IPS DF 19.7 (cell line): ENCODE results near the gene FAHD1.
"Not testable (repeated sequence)": the region's sequence is repeated elsewhere in the genome, so short reads cannot be mapped to it uniquely, and the experiment has no call there.

Source experiments
- DNase-seq: peaks from one replicate; pipeline ENCODE4 v3.0.0-alpha.2; 2013; ENCODE audit warnings: low read depth, low spot score

FAHD1 gene

DNA sequence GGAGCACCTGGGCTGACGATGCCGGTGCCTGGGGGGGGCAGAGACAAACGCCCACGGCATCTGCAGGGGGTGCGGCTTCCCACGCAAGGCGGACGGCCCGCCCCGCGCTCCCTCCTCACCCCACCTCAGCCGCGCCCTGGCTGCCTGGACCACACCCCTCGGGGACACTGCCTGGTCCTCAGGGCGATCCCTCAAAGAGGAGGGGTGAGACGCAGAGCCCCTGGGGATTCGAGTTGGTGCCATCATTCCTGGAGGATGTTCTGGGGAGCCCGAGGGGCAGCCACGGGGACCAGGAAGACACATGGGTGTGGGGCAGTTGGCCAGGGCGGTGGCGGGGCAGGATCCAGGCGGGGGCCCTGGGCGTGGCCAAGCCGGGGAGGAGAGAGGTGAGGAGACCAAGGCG, 37.4 kb upstream of the FAHD1 start:
- no peak for DNase-seq

GRCh38 chr16:1790261-1790610, 36.8 kb upstream of the FAHD1 start:
- DNase-seq, result no peak

DNA sequence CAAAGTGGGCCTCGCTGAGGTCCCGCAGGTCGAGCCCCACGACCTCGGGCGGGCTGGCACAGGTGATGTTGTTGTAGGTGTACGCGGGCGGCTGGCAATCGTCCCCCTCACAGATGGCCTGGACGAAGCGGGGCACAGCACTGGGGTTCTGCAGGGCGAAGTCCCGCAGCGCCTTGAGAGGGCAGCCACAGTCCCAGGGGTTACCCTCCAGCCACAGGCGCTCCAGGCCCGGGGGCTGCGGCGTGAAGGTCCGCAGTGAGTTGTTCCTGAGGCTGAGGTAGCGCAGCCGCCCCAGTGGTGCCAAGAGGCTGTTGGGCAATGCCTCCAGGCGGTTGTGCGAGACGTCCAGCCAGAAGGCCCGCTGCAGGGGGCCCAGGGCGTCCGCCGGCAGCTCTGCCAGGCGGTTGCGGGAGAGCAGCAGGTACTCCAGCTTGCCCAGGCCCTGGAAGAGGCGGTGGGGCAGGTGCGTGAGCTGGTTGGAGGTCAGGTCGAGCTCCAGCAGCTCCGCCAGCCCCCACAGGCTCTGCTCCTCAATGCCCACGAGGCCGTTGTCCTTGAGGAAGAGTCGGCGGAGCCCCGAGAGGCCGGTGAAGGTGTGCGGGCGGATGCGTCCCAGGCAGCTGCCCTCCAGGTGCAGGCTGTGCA, 36.3 kb upstream of the FAHD1 start:
- no peak for DNase-seq

- no peak for DNase-seq
These were observed 35.6 kb upstream of the FAHD1 start for GRCh38 chr16:1791256-1791942.

GRCh38 chr16:1791943-1792812, 34.8 kb upstream of the FAHD1 start:
- no peak for DNase-seq

GRCh38 chr16:1792836-1793577, 34.0 kb upstream of the FAHD1 start:
- no peak for DNase-seq

DNA sequence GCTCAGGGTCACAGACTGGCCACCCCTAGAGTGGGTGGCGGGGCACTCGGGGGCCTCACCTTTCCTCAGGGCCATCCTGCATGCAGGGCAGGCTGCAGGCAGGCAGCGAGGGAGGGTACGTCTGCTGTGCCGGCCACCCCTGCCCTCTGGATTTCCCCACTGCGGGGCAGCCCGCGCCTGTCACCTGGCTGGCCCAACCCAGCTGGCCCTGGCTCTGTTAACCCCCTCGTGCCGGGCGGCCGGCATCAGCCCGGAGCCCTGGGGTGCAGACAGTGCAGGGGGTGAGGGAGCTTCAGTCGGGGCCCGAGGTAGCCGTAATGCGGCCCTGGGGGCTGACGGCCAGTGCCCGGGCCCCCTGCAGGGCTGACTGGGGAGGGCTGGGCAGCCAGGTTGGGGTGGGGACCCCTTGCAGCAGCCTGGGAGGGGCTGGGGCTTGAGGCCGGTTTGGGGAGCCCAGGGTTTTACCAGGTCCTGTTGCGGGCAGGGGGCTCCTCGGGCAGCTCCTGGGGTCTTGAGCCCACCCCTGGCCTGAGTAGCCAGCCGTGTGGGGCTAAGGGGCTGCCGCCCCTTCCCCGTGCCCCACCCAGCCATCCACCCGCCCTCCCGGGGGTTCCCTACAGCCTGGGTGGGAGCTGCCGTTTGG, 33.3 kb upstream of the FAHD1 start, which contains the start of gene IGFALS:
Gene IGFALS, minus strand, starts transcription at position 128 of the 643 bp plus-strand sequence. Its CDS starts 53 bp downstream, at position 75.
- DNase-seq, result no peak

DNA sequence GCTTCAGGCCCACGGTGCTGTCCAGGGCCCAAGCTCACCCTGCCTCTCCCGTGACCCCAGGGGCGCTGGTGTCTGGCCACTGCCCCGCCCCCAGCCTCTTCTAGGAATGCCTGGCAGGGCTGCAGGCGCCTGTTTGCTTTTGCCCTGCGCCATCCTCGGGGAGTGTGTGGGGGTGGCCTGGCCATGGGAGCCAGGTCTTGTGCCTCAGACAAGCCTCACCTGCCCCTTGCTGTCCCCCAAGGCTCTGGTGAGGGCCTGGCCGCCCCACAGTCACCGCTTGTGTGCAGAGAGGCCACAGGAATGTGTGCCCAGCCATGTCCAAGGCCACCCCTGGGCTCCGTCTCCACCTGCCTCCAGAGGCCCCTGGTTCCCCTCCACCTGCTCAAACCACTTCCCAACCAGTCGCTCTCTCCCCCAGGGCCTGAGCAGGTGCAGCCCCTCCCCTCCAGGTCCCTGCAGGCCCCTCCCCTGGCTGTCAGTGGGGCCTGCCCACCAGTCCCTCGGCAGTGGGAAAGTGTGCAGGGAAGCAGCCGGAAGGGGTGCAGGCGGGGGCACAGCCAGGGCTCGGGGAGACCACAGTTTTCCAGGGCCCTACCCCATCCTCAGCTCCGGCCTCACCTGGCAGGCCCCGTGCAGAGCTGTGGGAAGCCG, 32.7 kb upstream of the FAHD1 start:
- DNase-seq, result no peak

- DNase-seq, result no peak
These were observed 31.9 kb upstream of the FAHD1 start for GRCh38 chr16:1794908-1795666.

- DNase-seq, result not testable (repeated sequence)
These were observed 27.7 kb upstream of the FAHD1 start for GRCh38 chr16:1799263-1799662.

DNA sequence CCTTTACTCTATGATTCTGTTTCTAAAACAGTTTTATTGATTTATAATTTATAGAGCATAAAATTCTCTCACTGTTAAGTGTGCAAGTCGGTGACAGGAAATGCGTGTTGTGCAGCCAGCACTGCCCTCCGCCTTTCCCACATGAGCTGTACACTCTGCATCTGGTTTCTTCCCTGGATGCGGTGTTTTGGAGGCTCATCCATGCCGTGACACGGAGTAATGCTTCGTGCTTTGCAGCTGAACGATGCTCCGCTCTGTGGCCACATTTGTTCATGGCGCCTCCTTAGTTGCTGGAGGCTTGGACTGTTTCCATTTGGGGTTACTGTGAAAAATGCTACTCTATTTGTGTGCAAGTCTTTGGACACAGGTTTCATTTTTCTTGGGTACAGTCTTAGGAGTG, 26.3 kb upstream of the FAHD1 start:
- no peak for DNase-seq

- no peak for DNase-seq
These were observed 19.4 kb upstream of the FAHD1 start for GRCh38 chr16:1807626-1808025.

- no peak for DNase-seq
These were observed 18.3 kb upstream of the FAHD1 start for GRCh38 chr16:1808691-1809090.

DNA sequence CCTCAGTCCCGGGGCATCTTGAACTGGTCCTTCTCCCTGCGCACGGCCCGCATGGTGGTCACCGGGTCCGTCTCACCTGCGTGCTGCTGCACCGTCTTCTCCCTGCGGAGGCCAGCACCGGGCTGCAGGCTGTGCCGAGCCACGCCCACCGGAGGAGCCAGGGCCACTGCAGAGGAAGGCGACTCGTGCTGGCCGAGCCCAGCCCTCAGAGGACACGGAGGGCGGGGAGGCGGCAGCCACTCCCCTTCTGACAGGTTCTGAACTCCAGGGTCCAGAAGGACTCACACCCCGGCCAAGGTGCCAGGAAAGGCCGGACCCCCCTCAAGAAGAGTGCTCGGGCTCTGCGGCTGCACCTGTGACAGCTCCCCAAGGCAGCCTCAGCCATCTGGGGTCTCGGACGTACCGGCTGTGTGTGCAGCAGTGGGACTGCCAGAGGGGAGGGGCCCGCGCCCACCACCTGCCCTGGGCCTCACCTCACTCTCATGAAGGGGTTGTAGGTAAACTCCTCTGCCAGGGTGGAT, 17.7 kb upstream of the FAHD1 start:
- no peak for DNase-seq

- DNase-seq, result no peak
These were observed 16.9 kb upstream of the FAHD1 start for GRCh38 chr16:1810106-1810505.

- no peak for DNase-seq
These were observed 16.5 kb upstream of the FAHD1 start for GRCh38 chr16:1810536-1810935.

DNA sequence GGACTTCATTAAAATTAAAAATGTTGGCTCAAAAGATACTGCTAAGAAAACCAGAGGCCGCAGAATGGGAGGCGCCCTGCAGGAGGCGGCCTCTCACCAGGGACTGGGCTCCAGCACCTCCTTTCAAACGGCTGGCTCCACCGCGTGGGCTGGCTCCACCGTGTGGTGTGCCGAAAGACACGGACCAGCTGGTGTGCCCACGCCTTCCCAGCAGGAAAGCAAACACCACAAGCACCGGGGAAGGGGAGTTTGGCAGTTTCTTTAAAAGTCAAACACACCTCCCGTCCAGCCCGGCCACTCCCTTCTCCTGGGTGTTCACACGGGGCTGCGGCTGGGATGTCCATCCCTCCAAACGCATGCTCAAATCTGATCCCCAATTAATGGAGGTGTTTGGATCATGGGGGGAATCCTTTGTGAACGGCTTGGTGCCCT, 14.3 kb upstream of the FAHD1 start:
- DNase-seq, result no peak

- no peak for DNase-seq
These were observed 11.5 kb upstream of the FAHD1 start for GRCh38 chr16:1815461-1815860.

DNA sequence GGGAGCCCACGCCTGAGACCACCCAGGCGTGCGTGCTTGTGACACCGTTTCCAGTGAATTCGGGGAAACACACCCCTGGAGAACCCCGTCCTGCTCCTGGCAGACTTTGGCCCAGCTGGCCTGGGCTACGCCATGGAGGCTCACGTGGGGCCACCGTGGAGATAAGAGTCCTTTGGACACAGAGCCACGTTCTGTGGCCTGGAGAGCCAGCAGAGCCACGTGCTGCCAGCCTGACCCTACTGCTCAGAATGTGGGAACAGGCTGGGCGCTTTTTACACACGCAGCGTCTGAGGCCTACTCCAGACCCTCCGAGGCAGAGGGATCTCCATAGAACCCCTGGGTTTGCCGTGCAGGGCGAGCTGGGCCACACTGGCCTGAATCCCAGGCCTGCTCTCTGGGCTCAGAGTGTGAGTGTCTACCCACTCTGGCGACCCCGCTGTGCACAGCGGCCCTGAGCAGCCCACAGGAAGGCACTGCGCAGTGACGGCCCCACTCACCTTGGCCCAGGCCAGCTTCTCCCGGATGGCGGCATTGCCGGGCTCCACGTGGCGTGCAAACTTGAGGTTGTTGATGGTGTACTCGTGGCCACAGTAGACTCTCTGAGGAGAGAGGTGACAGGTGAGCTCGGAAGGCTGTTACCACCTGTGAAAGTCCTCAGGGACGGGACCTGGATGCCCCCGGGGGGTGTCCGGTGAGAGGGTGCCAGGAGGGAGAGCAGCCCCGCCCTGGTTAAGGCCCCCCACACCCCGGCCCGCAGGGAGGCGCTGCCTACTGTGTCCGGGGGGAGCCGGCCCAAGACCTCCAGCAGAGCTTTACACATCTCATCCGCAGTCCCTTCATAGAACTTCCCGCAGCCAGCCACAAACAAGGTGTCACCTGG, 10.4 kb upstream of the FAHD1 start:
- no peak for DNase-seq
